ACHN (cell line): ENCODE measurements around the gene BBLN.

Experiments
- DNase-seq: peaks from one replicate; pipeline ENCODE4 v3.0.0-alpha.2; 2015
- in situ Hi-C: cut with HindIII; loops from 2 replicates; pipeline ENCODE4 v1.10.0; 2017; ENCODE audit warnings: low sequenced_read_pairs, low pct_ligation_motif_present, low pct_unique_long_range_greater_than_20kb

The BBLN gene

DNA sequence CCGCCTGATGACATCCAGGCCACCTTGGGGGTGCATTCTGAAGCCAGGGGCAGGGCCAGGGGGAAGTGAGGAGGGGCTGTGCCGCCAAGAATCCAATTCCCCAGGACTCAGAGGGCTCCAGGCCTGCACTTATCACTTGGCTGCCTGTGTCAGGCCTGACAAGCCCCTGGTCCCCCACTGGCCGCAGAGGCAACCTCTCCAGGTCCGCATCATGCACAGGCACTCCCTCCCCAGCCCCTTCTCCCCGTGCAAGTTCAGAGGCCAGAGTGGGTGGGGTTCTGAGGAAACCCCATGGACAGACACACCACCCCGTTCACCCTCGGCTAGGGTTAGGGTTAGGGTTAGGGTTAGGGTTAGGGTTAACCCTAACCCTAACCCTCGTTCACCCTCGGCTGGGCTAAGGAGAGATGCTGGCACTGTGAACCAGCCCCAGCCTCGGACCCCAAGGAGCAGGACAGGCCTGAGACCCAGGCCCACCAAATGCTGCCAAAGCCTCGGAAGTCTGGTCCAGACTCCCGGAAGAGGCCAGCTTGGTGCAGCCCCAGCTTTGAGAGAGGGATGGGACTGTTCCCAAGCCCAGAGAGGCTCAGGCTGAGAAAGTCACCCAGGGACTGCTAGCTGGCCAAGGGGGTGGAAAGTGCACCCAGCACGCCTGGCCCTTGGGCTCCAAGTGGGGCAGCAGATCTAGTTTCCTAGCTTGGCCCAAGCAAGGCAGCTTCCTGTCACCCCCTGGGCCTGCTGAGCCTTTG lies 5.9 kb upstream of the BBLN start:
- DNase-seq, result no peak
- in situ Hi-C loops, result no loop called here

DNA sequence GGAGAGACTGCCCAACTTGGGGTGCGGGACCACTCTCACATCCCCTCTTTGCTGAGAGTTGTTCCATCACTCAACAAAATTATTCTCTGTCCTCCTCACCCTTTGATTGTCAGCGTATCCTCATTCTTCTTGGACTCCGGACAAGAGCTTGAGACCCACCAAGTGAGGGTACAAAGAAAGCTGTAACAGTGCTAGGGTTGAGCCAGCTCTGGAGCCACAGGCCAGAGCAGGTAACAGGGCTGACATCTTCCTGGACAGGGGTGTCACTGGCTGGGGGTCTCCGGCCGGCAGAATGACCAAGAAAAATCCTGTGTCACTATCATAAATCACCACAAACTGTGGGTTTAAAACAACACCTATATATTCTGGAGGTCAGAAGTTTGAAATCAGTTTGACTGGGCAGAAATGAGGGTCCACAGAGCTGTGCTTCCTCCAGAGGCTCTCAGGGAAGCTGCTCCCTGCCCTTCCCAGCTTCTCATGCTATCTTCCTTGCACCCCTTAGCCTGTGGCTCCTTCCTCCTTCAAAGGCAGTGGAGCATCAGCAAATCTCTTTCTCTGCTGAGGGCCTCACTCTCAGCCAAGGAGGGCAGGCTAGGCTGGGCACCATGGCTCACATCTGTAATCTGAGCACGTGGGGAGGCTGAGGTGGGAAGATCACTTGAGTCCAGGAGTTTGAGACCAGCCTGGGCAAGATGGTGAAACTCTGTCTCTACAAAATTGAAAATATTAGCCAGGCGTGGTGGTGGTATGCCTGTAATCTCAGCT lies 4.1 kb upstream of the BBLN start:
- in situ Hi-C loops, result no loop called here
- no peak for DNase-seq

DNA sequence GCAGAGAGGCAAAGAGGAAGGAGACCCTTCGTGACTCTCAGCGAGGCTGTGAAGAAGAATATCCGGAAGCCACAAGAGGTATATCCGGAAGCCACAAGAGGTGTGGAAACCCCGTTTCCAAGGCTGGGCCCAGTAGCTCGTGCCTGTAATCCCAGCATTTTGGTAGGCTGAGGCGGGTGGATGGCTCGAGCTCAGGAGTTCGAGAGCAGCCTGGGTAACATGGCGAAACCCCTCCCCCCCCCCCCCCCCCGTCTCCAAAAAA lies 612 bp upstream of the BBLN start:
- in situ Hi-C loops, result no loop called here
- no peak for DNase-seq

DNA sequence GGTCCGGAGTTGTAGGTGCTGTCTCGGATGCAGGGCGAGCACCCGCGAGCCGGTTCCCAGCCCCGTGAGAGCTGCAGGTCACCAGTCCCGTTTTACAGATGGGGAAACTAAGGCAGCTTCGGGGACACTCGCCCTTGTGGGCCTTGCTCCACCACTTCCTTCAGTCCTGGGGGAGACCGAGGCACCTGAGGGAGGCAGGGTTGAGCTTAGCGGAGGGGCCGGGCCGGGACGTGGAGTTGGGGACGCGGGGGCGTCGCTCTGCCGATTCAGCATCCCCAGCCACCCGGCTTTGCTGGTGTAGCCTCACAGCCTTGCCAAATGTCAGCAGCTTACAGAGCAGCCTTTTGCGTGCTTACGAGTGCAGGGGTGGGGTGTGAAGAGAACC lies 530 bp downstream of the BBLN start:
- in situ Hi-C loops, result no loop called here
- DNase-seq, result no peak

DNA sequence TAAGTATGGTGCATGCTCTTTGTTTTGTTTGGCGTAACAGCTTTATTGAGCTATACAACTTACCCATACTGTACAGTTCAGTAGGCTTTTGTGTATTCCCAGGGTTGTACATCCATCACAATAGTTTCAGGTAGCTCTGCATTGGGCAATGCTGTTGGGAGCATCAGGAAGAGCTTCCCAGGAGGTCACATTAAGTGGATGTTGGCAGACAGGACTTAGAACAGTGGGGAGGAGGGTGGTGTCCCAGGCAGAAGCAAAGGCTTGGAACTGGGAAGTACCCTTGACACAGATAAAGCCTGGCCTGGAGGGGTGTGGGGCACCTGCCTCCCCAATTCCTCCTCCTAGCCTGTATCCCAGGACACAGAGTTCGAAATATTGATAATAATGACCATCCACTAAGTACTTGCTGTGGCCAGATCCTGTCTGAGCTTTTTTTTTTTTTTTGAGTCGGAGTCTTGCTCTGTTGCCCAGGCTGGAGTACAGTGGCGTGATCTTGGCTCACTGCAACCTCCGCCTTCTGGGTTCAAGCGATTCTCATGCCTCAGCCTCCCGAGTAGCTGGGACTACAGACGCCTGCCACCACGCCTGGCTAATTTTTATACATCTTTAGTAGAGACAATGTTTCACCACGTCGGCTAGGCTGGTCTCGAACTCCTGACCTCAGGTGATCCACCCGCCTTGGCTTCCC lies 1.3 kb downstream of the BBLN start:
- in situ Hi-C loops, result no loop called here
- DNase-seq, result no peak

DNA sequence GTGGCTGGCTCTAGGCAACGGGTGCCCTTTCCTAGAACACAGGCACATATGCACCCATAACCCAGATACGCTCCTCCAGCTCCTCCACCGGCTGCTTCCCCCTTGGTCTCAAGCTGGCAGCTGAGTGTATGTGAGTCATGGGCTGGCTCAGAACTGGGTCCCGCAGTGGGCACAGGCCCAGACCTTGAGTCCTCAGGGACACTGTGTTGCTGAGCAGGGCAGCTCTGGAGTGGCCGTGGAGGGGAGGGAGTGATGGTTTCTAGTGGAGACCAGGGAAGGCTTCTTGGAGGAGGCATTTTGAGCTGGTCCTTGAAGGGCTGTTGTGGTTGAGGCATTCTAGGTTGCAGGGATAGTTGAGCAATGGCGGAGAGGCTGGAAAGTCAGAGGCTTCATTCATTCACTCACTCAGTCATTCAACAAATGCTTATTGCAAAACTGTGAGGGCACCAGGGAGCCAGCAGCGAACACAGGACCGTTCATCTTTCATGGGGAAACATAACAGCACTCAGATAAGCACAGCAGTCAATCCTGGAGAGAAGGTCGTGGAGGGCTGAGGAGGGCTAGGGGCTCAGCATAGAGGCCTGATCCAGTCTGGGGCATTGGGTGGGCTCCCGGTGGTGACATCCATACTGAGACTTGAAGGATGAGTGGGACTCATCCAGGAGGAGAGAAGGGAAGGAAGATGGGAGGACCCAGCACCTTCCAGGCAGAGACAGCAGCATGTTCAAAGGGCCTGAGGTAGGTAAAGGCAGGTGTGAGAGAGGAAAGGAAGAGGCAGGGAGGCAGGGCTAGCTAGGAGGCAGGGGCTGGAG lies 2.4 kb downstream of the BBLN start:
- DNase-seq, result peak; percentile 60
- in situ Hi-C loops, result no loop called here

DNA sequence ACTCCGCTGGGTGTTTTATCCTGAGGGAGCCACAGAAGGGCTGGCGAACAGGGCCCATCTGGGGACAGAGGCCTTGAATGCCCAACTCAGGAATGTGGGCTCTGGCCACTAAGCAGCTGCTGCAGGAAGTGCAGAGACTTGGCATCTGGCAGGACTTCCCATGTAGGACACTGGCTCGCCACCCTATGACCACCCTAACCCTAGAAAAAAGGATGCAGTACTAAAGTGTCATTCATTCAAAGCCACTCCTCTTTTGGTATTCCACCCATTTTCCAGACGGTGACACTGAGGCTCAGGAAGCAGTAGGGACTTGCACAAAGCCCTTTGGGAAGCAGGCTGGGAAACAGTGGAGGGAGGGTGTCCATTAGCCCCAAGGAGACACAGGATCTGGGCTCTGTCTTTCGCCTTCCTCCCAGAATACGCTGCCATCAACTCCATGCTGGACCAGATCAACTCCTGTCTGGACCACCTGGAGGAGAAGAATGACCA lies 3.0 kb downstream of the BBLN start:
- in situ Hi-C loops, result no loop called here
- DNase-seq, result no peak

DNA sequence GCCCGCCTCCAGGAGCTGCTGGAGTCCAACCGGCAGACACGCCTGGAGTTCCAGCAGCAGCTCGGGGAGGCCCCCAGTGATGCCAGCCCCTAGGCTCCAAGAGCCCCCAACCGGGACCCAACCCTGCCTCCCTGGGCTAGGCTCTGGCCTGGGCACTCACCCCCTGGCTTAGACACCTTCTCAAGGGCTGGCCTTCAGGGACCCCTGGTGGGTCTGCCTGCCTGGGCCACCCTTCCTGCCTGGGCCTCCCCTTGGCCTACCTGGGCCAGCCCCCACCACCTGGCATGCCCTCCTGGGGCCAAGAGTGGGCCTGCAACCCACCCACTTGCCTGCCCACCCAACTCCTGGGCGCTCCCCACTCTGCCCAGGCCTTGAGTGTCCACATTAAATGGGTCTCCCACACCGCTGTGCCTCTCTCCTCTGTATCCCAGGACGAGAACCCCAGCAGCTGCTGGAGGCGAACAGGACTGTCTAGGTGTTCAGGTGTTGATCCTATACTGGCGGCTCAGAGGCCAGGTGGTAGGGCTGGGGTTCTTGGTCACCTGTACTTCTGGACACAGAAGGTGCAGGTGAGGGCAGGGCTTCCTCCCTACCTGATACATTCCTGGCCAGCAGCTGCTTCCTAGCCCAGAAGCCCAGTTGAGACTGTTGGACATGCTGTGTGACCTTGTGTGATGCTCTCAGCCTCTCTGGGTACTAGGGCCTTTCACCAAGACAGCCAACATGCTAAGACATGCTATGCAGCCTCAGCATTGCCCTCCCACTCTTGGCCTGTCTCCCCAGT lies 3.6 kb downstream of the BBLN start:
- in situ Hi-C loops, result no loop called here
- no peak for DNase-seq

DNA sequence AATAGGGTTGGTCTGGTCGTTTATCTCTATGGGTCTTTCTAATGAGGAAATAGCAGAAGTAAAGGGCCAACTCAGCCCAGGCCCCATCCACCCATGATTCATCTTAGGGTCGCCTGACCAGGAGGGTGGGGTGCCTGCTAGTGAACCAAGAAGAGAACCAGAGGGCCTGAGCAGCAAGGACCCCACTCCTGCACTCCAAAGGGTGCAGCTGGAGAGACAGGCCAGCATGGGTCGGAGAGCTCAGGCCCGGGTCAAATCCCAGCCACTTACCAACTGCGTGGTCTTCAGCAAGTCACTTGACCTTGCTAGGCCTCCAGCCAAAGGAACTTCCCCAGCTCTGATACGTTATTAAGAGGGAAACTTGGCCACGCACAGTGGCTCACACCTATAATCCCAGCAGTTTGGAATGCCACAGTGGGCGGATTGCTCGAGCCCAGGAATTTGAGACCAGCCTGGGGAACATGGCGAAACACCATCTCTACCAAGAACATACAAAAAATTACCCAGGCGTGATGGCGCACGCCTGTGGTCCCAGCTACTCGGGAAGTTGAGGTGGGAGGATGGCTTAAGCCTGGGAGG lies 4.3 kb downstream of the BBLN start:
- peak; percentile 16 for DNase-seq
- in situ Hi-C loops, result no loop called here

DNA sequence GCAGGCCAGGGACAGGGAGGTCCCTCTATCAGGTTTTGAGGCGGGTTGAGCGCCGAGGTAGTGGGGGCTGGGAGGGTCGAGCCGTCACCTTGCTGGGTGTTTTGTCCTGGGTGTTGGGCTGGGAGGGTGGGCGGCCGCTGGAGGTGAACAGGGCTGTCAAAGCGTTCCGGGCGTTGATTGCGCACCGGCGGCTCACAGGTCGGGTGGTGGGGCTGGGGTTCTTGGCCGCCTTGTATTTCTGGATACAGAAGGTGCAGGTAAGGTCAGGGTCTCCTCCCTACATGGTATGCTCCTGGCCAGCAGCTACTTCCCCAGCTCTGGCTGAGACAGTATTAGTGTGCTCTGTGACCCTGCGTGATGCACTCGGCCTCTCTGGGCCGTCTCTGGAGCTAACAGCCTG lies 6.1 kb downstream of the BBLN start:
- DNase-seq, result no peak
- in situ Hi-C loops, result no loop called here

DNA sequence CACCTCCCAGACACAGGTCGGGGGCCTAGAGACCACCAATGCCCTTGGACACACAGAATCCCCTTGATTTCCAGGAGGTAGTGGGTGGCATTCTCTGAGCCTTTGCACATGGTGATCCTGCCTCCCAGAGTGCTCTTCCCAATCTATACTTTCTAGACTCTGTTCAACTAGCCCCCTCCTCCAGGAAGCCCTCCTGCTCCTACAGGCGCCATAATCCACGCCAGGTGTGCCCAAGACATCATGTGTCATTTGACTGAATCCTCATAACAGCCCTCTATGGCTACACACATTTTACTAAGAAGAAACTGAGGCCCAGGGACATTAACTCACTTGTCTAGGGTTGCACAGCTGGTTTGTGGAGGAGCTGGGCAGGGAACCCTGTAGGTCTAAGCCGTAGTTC lies 7.1 kb downstream of the BBLN start:
- no peak for DNase-seq
- in situ Hi-C loops, result no loop called here

DNA sequence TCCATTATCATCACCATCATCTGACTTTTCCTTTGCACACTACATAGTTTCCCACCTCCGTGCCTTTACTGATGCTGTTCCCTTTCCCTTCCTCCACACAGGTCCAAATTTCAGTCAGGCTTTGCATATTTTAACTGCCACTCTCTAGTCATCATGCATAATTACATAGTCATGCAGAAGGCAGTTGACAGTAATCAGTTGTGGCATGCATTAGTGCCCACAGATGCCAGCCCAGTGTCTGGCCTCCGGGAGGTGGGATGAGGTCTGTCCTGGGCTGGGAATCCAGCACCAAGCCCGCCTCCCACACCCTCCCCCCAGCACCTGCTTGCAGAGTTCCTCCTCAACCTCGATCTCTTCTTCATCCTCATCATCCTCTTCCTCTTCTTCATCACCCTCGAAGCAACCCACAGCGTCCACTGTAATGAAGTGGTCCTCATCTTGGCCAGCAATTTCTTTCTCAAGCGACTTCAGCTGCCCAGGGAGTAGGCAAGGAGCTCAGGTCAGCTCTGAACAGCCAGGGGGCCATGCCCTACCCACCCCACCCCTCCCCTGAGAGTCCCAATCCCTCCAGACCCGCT lies 8.8 kb downstream of the BBLN start:
- DNase-seq, result no peak
- in situ Hi-C loops, result no loop called here

DNA sequence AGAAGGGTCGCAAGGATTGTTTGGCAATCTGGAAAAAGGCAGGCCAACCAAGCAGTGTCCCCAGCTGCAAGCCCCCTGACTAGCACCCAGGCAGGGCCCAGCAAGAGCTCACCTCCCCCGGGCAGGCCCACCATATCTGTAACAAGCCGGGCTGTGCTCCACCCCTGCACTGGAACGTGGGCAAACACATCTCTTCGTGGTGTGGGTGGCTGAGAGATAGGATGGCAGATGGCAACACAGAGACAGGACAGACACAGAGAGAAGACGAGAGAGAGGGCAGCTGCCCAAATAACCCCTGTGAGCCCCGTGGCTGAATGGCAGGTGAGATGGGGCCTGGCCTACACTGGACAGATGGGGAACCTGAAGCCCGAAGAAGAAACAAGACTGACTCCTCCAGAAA lies 9.4 kb downstream of the BBLN start:
- in situ Hi-C loops, result no loop called here
- no peak for DNase-seq

DNA sequence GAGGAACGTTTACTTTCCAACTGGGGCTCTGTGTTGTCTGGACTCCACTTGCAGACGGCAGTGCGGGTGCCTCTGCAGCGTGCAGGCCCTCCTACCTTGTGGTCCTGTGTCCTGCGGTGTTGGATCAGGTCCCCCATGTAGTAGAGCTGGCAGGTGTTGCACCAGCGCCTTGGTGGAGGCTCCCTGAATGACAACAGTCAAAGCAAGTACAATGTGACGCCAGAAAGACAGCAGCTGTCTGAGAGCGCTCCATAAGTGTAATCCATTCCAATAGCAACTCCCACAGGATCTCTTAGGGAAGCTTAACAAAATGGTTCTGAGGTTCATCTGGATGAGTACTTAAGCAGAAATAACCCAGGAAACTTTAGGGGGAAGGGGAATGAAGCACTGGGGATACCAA lies 9.9 kb downstream of the BBLN start:
- in situ Hi-C loops, result no loop called here

DNA sequence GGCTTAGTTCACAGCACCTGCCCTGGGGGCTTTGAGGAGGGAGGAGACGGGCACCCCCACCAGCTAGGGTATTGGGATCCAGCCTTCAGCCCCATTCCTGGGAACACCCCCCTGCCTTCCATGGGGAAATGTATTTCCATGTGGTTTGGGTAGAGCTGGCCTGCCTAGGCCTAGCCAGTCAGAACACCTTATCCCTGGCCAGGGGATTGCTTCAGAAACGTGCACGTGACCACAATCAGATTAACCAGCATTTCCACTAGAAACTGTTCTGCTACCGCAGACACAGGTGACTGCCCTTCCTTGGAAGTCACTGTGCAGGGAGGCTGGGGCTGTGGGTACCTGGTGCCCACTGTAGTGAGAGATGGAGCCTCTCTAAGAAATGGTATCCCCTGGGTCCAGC lies 14.0 kb downstream of the BBLN start:
- in situ Hi-C loops, result no loop called here
- no peak for DNase-seq

More for the DNA sequence above, 9.9 kb downstream of the BBLN start:
- no peak for DNase-seq

DNA sequence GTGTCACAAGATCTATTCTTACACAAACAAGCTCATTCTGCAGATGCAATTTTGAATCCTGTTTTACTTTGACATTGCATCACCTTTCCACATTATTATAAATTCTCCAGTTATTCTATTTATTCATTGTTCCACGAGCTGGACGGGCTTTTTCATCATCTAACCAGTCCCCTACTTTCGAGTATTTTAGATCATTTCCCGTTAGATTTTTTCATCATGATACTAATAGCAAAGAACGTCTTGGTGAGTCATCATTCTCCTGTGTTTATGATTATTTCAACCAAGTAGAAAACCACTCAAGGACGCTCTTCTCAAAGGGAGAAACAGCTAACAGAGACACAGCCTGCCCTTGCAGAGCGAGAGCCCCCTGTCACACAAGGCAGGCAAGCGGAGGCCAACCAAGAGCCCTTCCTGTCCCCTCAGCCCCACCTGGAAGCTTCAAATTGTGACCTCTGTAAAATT lies 15.1 kb downstream of the BBLN start:
- DNase-seq, result no peak
- in situ Hi-C loops, result no loop called here

DNA sequence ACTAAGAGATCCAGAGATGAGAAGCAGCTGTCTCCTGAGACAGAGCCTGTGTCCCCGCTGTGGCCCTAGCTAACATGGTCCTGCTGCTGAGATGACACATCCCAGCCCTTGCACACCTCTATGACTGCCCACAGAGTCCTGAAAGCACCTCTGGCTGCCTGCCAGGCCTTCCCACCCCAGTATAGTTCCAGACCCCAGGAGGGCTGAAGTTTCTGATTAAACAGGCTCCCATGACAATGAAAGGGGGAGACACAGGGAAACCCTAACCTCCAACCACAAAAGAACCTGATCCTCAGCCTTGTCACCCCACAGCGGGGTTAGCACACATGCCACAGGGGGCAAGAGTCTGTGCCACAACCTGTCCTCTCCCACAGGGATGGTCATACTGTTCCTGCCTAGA lies 15.7 kb downstream of the BBLN start:
- DNase-seq, result no peak
- in situ Hi-C loops, result no loop called here
